Breast epithelium (tissue), 4 donors: ENCODE measurements around the gene ELOA. TPM values are rescaled to one million over a fixed set of nuclear protein-coding genes. Genes with fewer than 3 reads are reported as not detected.
A peak's percentile ranks its signal among the peaks of the same experiment; 100 is the strongest.

Source experiments
- DNase-seq, 2 donors: peaks; one replicate each; pipeline ENCODE4 v3.0.0-alpha.2; 2019; ENCODE audit warnings: low spot score in 2 of 2
- H3K27ac ChIP-seq, 2 donors: fragments of 200-600 bp; sonication (generic) in 1 of 2; one replicate each; pipeline ENCODE4 v1.5.1; 2016 to 2019; ENCODE audit warnings: mild to moderate bottlenecking in 1 of 2
- H3K27me3 ChIP-seq, 2 donors: fragments of 200-600 bp; sonication (generic) in 1 of 2; one replicate each; pipeline versions ENCODE4 v1.5.1 to v1.6.0; 2017 to 2019; ENCODE audit warnings: control low read depth in 1 of 2, mild to moderate bottlenecking in 1 of 2
- H3K36me3 ChIP-seq: fragments of 200-600 bp; one replicate; pipeline ENCODE4 v1.5.1; 2019
- H3K4me1 ChIP-seq, 2 donors: fragments of 200-600 bp; sonication (generic); one replicate each; pipeline ENCODE4 v1.5.1; 2016 to 2019; ENCODE audit warnings: control low read depth in 1 of 2
- H3K4me3 ChIP-seq, 3 donors: fragments of 200-600 bp; sonication (generic); 1 replicate in 2 of 3; 2 replicates in 1 of 3; pipeline ENCODE4 v1.5.1; 2016 to 2019; ENCODE audit warnings: mild to moderate bottlenecking in 3 of 3, moderate library complexity in 2 of 3
- H3K9me3 ChIP-seq, 2 donors: fragments of 200-600 bp; sonication (generic) in 1 of 2; one replicate each; pipeline ENCODE4 v1.5.1; 2016 to 2019; ENCODE audit warnings: control low read depth in 1 of 2
- POLR2A ChIP-seq: fragments of 450-650 bp; IDR thresholded peaks from one replicate; pipeline ENCODE4 v1.6.1; 2016; ENCODE audit warnings: antibody characterized with exemption, mild to moderate bottlenecking, moderate library complexity
- POLR2AphosphoS5 ChIP-seq, 3 donors: sonication (generic); formaldehyde crosslinking; IDR thresholded peaks; one replicate each; pipeline ENCODE4 v1.6.1; 2017; ENCODE audit warnings: antibody characterized with exemption in 3 of 3
- intact Hi-C: fragments of 100-400 bp; cut with DNase I; formaldehyde crosslinking; loops from one replicate; pipeline ENCODE4 v1.15.1; 2023; ENCODE audit warnings: low total_unique reads
- total RNA-seq, 3 donors: library from RNA; depleted of rRNA; stranded (reverse); fragments of >200 nt; gene quantifications; one replicate each; pipeline ENCODE4 v1.1.0, GENCODE V29; 2016
- TF ChIP-seq, protein P1 (sequence below), 3 donors: fragments of 450-650 bp; IDR thresholded peaks; one replicate each; pipeline ENCODE4 v1.5.1; 2016 to 2017; ENCODE audit warnings: antibody characterized with exemption in 3 of 3, mild to moderate bottlenecking in 3 of 3, moderate library complexity in 3 of 3

ELOA gene
- total RNA-seq, 3 donors from 2014 or later, result 30.3 to 61.9 (median 32.8) TPM

DNA sequence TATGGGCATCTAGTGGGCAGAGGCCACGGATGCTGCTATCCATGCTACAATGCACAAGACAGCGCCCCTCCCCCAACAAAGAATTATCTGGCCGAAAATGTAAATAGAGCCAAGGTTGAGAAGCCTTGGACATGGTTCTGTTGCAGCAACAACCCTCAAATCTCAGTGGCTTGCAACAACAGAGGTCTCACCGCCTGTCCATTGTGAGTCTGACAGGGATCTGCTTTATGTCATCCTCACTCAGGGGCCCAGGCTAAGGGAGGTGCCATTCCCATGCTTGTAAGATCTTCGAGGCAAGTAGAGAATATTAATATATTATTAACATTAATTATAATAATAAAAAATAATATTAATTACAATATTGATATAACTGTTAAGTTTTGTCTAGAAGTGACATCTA is 25.5 kb downstream of the ELOA start:
- no peak for DNase-seq
- intact Hi-C loops, result no loop called here
- Histone ChIP-seq H3K27ac (no peak overlapping the region), H3K27me3 (no peaks in the 10 kb centered on the region), H3K36me3 (no peaks in the 10 kb centered on the region), H3K4me3 (no peak overlapping the region), H3K4me1 (no peaks in the 10 kb centered on the region), H3K9me3 (no peaks in the 10 kb centered on the region)
- TF ChIP-seq, protein P1, sequence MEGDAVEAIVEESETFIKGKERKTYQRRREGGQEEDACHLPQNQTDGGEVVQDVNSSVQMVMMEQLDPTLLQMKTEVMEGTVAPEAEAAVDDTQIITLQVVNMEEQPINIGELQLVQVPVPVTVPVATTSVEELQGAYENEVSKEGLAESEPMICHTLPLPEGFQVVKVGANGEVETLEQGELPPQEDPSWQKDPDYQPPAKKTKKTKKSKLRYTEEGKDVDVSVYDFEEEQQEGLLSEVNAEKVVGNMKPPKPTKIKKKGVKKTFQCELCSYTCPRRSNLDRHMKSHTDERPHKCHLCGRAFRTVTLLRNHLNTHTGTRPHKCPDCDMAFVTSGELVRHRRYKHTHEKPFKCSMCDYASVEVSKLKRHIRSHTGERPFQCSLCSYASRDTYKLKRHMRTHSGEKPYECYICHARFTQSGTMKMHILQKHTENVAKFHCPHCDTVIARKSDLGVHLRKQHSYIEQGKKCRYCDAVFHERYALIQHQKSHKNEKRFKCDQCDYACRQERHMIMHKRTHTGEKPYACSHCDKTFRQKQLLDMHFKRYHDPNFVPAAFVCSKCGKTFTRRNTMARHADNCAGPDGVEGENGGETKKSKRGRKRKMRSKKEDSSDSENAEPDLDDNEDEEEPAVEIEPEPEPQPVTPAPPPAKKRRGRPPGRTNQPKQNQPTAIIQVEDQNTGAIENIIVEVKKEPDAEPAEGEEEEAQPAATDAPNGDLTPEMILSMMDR (IDR thresholded peaks at IDR 0.05), result no peak
- TF ChIP-seq POLR2AphosphoS5 (IDR thresholded peaks at IDR 0.05) (no peak), POLR2A (no peak)

DNA sequence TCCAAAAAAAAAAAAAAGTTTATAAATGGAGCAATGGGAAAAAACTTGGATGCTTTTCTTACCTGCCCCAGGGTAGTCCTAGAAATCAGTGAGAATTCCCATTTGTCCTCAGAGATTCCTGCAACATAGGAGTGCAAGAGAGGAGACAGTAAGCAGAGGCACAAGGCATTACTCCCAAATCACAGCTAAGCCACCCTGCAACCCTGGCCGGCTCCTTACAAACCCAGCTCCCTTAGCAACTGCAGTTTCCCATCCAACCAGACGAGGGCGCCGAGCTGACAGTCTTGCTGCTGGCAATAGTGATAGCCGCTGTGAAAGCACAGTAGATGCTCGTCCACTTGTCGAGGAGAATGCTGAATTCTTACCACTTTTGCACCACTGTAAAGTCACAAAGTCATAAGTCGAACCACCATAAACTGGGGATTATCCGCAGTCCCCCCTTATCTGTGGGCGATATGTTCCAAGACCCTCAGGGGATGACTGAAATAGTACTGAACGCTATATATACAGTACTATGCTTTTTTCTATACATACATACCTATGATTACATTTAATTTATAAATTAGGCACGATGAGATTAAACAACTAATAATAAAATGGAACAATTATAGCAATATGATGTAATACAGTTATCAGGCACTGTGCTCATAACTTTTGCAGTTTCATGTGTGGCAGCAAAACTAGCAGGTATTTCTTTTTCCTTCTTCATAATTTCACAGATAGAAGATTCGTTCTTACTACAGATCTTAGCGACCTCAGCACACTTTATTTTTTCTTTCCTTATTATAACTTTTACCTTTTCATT is 29.0 kb downstream of the ELOA start:
- Histone ChIP-seq H3K27me3 (no peaks in the 10 kb centered on the region), H3K27ac (no peak overlapping the region), H3K4me3 (no peak overlapping the region), H3K9me3 (no peaks in the 10 kb centered on the region), H3K4me1 (no peaks in the 10 kb centered on the region), H3K36me3 (no peaks in the 10 kb centered on the region)
- intact Hi-C loops, result no loop called here
- TF ChIP-seq POLR2AphosphoS5 (IDR thresholded peaks at IDR 0.05) (no peak), POLR2A (no peak)
- TF ChIP-seq, protein P1 (IDR thresholded peaks at IDR 0.05), result peak; percentile 59 to 87 (median 85)
- DNase-seq, result peak; percentile 78 to 89

DNA sequence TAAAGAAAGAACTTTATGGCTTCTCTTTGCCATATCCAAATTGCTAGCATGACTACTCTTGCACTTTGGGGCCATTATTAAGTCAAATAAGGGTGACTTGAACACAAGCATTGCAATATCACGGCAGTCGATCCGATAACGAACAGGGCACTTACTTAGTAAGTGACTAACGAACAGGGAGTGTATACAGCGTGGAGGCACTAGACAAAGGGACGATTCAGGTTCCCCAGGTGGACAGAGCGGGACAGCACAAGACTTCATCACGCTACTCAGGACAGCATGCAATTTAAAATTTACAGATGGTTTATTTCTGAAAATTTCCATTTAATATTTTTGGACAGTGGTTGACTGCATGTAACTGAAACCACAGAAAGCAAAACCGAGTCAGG is 29.6 kb downstream of the ELOA start:
- Histone ChIP-seq H3K27me3 (no peaks in the 10 kb centered on the region), H3K36me3 (no peaks in the 10 kb centered on the region), H3K27ac (no peak overlapping the region), H3K4me1 (no peaks in the 10 kb centered on the region), H3K4me3 (no peak overlapping the region), H3K9me3 (no peaks in the 10 kb centered on the region)
- no peak for DNase-seq
- intact Hi-C loops, result no loop called here
- no peak for TF ChIP-seq POLR2AphosphoS5 (IDR thresholded peaks at IDR 0.05)
- TF ChIP-seq POLR2A, result no peak
- TF ChIP-seq, protein P1 (IDR thresholded peaks at IDR 0.05), result no peak

DNA sequence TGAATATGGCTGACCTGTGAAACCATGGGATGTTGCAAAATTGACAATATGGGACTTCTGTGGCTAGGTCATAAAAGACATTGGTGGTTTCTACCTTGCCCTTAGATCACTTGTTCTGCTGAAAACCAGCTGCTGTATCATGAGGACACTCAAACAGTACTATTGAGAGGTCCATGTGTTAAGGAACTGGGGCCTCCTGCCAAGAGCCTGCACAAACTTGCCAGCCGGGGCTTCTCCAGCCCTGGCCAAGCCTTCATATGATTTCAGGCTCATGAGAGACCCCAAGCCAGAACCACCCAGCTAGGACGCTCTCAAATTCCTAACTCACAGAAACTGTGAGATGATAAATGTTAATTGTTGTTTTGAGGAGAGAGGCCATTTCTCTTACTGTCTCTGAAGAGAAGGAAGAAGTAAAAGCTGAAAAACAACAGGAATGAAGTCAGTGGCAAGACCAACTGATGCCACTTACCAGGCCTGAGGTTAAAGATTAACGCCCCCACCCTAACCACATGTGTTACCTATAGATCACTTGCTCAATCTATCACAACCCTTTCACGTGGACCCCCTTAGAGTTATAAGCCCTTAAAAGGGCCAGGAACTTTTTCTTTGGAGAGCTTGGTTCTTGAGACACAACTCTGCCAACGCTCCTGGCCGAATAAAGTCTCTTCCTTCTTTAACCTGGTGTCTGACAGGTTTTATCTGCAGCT is 31.1 kb downstream of the ELOA start:
- no peak overlapping the region for H3K4me3 ChIP-seq
- TF ChIP-seq POLR2A (no peak), POLR2AphosphoS5 (IDR thresholded peaks at IDR 0.05) (no peak)
- TF ChIP-seq, protein P1 (IDR thresholded peaks at IDR 0.05), result no peak
- H3K27me3 ChIP-seq, result no peaks in the 10 kb centered on the region
- H3K27ac ChIP-seq, result no peak overlapping the region
- peaks cover 2 to 5% of the 10 kb centered on the region in 2 donors for H3K4me1 ChIP-seq
- intact Hi-C loops, result no loop called here
- no peaks in the 10 kb centered on the region for H3K9me3 ChIP-seq
- H3K36me3 ChIP-seq, result no peaks in the 10 kb centered on the region
- no peak for DNase-seq

DNA sequence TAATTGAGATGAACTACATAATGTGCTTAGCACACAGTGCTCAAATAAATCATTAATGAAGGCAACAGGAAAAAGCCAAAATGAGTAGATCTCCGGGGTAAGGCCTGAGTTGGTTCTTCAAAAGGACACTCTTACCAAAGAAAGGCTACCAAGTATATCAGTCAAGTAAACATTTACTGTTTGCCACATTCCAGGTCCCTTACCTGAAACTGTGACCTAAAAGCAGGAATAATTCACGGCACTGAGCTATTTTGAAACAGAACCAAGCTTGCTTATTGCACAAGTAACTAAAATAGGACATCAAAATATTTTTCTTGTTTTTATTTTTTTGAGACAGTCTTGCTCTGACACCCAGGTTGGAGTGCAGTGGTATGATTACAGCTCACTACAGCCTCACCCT is 32.9 kb downstream of the ELOA start:
- DNase-seq, result no peak
- peaks cover 3 to 12% of the 10 kb centered on the region in 2 donors for H3K4me1 ChIP-seq

More for the DNA sequence above, 32.9 kb downstream of the ELOA start:
- Histone ChIP-seq H3K27ac (no peak overlapping the region), H3K36me3 (no peaks in the 10 kb centered on the region), H3K9me3 (no peaks in the 10 kb centered on the region), H3K4me3 (no peak overlapping the region), H3K27me3 (no peaks in the 10 kb centered on the region)
- no peak for TF ChIP-seq POLR2AphosphoS5 (IDR thresholded peaks at IDR 0.05)
- TF ChIP-seq POLR2A, result no peak
- TF ChIP-seq, protein P1 (IDR thresholded peaks at IDR 0.05), result no peak
- intact Hi-C loops, result no loop called here
